ENCODE measurements around the gene NLGN3. TPM values are rescaled to one million over a fixed set of nuclear protein-coding genes. Genes with fewer than 3 reads are reported as not detected.
A peak's percentile ranks its signal among the peaks of the same experiment; 100 is the strongest.

The NLGN3 gene
- total RNA-seq, 2 donors from 2014 or later: 1.1 to 1.8 TPM

DNA sequence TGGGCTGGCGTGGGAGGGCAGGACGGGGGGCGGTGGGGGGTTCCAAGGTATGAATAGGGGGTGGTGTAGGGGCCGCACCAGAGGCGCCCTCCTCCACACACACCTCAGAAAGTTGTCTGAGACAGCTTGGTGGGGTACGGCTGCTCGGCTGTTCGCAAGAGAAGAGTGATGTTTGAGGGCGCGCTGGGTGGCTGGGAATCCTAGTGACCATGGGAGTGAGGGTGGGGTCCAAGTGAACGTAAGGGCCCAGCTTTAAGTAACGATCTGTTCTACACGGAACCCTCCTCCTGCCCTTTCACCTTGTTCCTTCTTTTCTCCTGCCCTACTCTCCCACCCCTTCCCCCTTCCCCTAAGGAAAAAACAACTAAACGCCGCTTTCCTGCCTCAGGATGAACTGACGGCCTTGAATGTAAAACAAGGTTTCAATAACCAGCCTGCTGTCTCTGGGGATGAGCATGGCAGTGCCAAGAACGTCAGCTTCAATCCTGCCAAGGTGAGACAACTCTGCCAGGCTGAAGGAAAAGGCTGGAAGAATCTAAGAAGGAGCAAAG, 25.6 kb upstream of the NLGN3 start:
- TF ChIP-seq, protein P1, sequence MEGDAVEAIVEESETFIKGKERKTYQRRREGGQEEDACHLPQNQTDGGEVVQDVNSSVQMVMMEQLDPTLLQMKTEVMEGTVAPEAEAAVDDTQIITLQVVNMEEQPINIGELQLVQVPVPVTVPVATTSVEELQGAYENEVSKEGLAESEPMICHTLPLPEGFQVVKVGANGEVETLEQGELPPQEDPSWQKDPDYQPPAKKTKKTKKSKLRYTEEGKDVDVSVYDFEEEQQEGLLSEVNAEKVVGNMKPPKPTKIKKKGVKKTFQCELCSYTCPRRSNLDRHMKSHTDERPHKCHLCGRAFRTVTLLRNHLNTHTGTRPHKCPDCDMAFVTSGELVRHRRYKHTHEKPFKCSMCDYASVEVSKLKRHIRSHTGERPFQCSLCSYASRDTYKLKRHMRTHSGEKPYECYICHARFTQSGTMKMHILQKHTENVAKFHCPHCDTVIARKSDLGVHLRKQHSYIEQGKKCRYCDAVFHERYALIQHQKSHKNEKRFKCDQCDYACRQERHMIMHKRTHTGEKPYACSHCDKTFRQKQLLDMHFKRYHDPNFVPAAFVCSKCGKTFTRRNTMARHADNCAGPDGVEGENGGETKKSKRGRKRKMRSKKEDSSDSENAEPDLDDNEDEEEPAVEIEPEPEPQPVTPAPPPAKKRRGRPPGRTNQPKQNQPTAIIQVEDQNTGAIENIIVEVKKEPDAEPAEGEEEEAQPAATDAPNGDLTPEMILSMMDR (IDR thresholded peaks at IDR 0.05): no peak
- ATAC-seq (ENCODE audit: insufficient number of reproducible peaks, low FRiP score, low read depth): no peak
- Histone ChIP-seq H3K4me3 (peak overlapping the region; percentile 87), H3K9me3 (no peaks in the 10 kb centered on the region), H3K36me3 (peaks cover 23% of the 10 kb centered on the region), H3K27me3 (replicated peaks; ENCODE audit: insufficient read depth) (no peaks in the 10 kb centered on the region), H3K27ac (peak overlapping the region in 1 of 2 donors; percentile 73), H3K4me1 (ENCODE audit: control insufficient read depth in 1 of 2, low read depth in 2 of 2) (peaks cover 0 to 7% of the 10 kb centered on the region in 2 donors)
- no peak for DNase-seq (ENCODE audit: low spot score)

DNA sequence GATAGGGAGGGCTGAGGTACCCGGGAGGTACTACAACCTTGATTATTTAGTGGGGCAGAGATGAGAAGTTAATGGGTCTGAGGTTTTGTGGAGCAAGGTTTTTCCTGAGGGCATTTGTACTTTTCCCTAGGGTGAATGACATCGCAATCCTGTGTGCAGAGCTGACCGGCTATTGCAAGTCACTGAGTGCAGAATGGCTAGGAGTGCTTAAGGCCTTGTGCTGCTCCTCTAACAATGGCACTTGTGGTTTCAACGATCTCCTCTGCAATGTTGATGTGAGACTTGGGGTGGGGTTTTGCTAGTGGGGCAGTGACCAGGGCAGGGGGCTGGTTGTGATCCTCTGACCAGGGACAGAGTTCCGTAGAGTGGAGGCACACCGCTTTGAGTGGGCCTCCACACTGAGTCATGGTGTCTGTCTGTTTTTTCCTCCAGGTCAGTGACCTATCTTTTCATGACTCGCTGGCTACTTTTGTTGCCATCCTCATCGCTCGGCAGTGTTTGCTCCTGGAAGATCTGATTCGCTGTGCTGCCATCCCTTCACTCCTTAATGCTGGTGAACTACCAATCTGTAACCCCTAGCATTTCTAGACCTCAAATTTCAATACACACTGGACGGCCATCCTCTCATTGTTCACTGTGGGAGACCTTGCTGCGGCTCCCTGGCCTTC, 16.3 kb upstream of the NLGN3 start:
- H3K4me3 ChIP-seq: no peak overlapping the region
- no peaks in the 10 kb centered on the region for H3K4me1 ChIP-seq (ENCODE audit: control insufficient read depth in 1 of 2, low read depth in 2 of 2)
- ATAC-seq (ENCODE audit: insufficient number of reproducible peaks, low FRiP score, low read depth): no peak
- H3K36me3 ChIP-seq: peaks cover 41% of the 10 kb centered on the region
- no peaks in the 10 kb centered on the region for H3K9me3 ChIP-seq
- H3K27ac ChIP-seq: no peak overlapping the region
- TF ChIP-seq, protein P1 (IDR thresholded peaks at IDR 0.05): no peak
- no peak for DNase-seq (ENCODE audit: low spot score)
- no peaks in the 10 kb centered on the region for H3K27me3 ChIP-seq (replicated peaks; ENCODE audit: insufficient read depth)

DNA sequence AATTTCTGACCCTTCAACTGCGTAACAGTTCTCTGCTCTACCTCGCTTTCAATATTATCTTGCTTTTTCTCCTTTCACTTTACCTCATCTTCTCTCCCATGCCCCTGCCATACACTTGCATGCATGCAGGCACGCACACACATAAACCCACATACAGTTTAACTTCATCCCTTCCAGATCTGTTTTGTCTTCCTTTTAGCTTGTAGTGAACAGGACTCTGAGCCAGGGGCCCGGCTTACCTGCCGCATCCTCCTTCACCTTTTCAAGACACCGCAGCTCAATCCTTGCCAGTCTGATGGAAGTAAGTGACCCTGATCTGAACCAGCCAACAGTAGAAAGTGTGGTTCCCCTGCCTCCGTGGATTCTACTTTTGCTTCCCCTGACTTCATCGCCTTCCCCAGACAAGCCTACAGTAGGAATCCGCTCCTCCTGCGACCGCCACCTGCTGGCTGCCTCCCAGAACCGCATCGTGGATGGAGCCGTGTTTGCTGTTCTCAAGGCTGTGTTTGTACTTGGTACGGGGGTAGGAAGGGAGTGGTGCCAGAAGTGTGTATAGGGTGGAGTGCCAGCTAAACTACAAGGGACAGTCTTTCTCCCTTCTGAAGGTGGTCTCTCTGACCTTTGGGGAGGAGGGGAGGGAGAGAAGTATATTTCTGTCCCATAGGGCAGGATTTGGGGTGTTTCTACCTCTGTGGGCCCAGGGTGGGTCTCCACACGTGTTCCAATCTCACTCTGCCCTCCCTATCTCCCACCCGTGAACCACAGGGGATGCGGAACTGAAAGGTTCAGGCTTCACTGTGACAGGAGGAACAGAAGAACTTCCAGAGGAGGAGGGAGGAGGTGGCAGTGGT, 15.5 kb upstream of the NLGN3 start:
- Histone ChIP-seq H3K4me3 (no peak overlapping the region), H3K27ac (no peak overlapping the region), H3K9me3 (no peaks in the 10 kb centered on the region), H3K4me1 (ENCODE audit: control insufficient read depth in 1 of 2, low read depth in 2 of 2) (no peaks in the 10 kb centered on the region), H3K27me3 (replicated peaks; ENCODE audit: insufficient read depth) (no peaks in the 10 kb centered on the region), H3K36me3 (peaks cover 44% of the 10 kb centered on the region)
- ATAC-seq (ENCODE audit: insufficient number of reproducible peaks, low FRiP score, low read depth) (no peak), DNase-seq (ENCODE audit: low spot score) (peak; percentile 7)
- TF ChIP-seq, protein P1 (IDR thresholded peaks at IDR 0.05): peak; percentile 63

DNA sequence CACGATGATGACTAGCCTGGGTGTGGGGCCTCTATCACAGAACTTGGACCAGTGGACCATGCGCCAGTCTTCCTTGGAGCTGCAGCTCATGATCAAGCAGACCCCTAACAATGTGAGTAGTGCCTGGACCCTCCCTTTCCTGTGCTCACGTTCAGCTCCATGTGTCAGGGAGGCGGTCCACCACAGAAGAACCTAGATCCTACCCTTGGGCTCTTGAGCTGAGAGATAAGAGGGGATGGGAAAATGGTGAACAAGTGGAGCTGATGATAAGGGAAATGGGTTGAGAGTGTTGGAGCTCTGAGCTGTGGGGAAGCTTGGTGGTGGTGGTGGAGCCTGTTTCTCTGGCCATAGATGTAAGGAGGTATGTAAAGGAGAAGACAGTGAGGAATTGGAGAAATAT, 13.1 kb upstream of the NLGN3 start:
- no peaks in the 10 kb centered on the region for H3K27me3 ChIP-seq (replicated peaks; ENCODE audit: insufficient read depth)
- ATAC-seq (ENCODE audit: insufficient number of reproducible peaks, low FRiP score, low read depth): no peak
- no peak overlapping the region for H3K27ac ChIP-seq
- no peaks in the 10 kb centered on the region for H3K9me3 ChIP-seq
- no peak for DNase-seq (ENCODE audit: low spot score)
- TF ChIP-seq, protein P1 (IDR thresholded peaks at IDR 0.05): no peak
- peaks cover 58% of the 10 kb centered on the region for H3K36me3 ChIP-seq
- no peak overlapping the region for H3K4me3 ChIP-seq
- no peaks in the 10 kb centered on the region for H3K4me1 ChIP-seq (ENCODE audit: control insufficient read depth in 1 of 2, low read depth in 2 of 2)

DNA sequence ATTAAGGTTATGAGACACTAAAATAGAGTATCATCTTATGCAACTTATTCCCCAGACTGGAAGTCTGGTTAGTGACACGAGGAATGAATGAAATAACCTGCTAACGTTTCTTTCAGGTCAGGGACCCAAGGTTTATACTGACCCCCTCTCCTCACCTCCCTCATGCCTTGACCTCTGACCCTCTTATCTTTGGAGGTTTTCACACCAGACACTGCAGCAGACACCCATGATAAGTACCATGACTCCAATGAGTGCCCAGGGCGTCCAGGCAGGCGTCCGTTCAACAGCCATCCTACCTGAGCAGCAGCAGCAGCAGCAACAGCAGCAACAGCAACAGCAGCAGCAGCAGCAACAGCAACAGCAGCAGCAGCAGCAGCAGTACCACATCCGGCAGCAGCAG, 4.2 kb upstream of the NLGN3 start:
- ATAC-seq (ENCODE audit: insufficient number of reproducible peaks, low FRiP score, low read depth) (no peak), DNase-seq (ENCODE audit: low spot score) (no peak)
- peaks cover 0 to 7% of the 10 kb centered on the region in 2 donors for H3K4me1 ChIP-seq (ENCODE audit: control insufficient read depth in 1 of 2, low read depth in 2 of 2)
- no peaks in the 10 kb centered on the region for H3K27me3 ChIP-seq (replicated peaks; ENCODE audit: insufficient read depth)
- H3K36me3 ChIP-seq: peaks cover 14% of the 10 kb centered on the region
- H3K9me3 ChIP-seq: no peaks in the 10 kb centered on the region
- no peak overlapping the region for H3K27ac ChIP-seq
- no peak overlapping the region for H3K4me3 ChIP-seq
- TF ChIP-seq, protein P1 (IDR thresholded peaks at IDR 0.05): no peak

Measured in thoracic aorta (tissue), 2 donors.